ENCODE data around the gene DENND4A.

GRCh38 chr15:65653341-65653740, 138.8 kb downstream of the DENND4A start:
- TF ChIP-seq, protein P1, sequence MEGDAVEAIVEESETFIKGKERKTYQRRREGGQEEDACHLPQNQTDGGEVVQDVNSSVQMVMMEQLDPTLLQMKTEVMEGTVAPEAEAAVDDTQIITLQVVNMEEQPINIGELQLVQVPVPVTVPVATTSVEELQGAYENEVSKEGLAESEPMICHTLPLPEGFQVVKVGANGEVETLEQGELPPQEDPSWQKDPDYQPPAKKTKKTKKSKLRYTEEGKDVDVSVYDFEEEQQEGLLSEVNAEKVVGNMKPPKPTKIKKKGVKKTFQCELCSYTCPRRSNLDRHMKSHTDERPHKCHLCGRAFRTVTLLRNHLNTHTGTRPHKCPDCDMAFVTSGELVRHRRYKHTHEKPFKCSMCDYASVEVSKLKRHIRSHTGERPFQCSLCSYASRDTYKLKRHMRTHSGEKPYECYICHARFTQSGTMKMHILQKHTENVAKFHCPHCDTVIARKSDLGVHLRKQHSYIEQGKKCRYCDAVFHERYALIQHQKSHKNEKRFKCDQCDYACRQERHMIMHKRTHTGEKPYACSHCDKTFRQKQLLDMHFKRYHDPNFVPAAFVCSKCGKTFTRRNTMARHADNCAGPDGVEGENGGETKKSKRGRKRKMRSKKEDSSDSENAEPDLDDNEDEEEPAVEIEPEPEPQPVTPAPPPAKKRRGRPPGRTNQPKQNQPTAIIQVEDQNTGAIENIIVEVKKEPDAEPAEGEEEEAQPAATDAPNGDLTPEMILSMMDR (IDR thresholded peaks at IDR 0.05), result no peak
- TF ChIP-seq EP300 (IDR thresholded peaks at IDR 0.05), result no peak

Data from tibial nerve (tissue), 4 donors.